PFSK-1 (cell line): ENCODE results near the gene CEMIP.

Experiments used
- FOXP2 ChIP-seq: optimal IDR thresholded peaks from 2 replicates; pipeline ENCODE3; 2011; ENCODE audit warnings: borderline replicate concordance, control low read depth, inconsistent platforms; ENCODE audit not compliant: insufficient read depth; ENCODE audit errors: extremely low read length, extremely low read depth
- POLR2AphosphoS5 ChIP-seq: IDR thresholded peaks from 2 replicates; pipeline ENCODE4 v1.6.1; 2012; ENCODE audit warnings: low read depth, mild to moderate bottlenecking, control low read depth, low read length, moderate library complexity
- SIN3A ChIP-seq: IDR thresholded peaks from 2 replicates; pipeline ENCODE4 v1.6.1; 2012; ENCODE audit warnings: mild to moderate bottlenecking, low read length, moderate library complexity, borderline replicate concordance; ENCODE audit not compliant: insufficient read depth
- TAF1 ChIP-seq: IDR thresholded peaks from 2 replicates; pipeline ENCODE4 v1.6.1; 2012; ENCODE audit warnings: low read length, control low read depth, borderline replicate concordance; ENCODE audit not compliant: insufficient read depth
- TF ChIP-seq, protein P1 (sequence below), 2 experiments: IDR thresholded peaks; 2 replicates each; pipeline versions ENCODE4 v1.6.1 to v1.8.0; 2011 to 2012; ENCODE audit warnings: low read depth in 2 of 2, low read length in 2 of 2, control low read depth in 1 of 2, inconsistent platforms in 1 of 2, mild to moderate bottlenecking in 1 of 2, moderate library complexity in 1 of 2; ENCODE audit not compliant: insufficient read depth in 1 of 2

Gene CEMIP

DNA sequence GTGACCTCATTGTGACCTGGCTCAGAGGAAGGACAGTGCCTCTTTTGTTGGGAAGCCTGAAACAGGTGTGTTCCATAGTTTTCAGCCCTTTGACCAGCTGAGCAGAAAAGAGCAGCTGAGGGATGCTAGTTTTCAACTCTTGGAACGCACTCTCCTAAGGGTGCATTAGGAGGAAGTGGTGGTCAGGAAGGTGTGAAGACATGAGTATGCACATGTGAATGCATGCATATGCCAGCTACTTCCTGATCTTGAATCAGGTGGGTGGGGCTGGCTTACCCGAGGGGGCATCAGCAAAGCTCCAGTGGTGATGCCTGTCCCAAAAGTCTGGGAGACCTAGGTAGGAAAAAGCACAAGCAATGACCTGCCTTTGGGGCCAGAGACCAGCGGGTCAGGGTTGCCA, 23.3 kb upstream of the CEMIP start:
- TF ChIP-seq TAF1 (no peak), FOXP2 (no peak), SIN3A (no peak), POLR2AphosphoS5 (no peak)
- TF ChIP-seq, protein P1, sequence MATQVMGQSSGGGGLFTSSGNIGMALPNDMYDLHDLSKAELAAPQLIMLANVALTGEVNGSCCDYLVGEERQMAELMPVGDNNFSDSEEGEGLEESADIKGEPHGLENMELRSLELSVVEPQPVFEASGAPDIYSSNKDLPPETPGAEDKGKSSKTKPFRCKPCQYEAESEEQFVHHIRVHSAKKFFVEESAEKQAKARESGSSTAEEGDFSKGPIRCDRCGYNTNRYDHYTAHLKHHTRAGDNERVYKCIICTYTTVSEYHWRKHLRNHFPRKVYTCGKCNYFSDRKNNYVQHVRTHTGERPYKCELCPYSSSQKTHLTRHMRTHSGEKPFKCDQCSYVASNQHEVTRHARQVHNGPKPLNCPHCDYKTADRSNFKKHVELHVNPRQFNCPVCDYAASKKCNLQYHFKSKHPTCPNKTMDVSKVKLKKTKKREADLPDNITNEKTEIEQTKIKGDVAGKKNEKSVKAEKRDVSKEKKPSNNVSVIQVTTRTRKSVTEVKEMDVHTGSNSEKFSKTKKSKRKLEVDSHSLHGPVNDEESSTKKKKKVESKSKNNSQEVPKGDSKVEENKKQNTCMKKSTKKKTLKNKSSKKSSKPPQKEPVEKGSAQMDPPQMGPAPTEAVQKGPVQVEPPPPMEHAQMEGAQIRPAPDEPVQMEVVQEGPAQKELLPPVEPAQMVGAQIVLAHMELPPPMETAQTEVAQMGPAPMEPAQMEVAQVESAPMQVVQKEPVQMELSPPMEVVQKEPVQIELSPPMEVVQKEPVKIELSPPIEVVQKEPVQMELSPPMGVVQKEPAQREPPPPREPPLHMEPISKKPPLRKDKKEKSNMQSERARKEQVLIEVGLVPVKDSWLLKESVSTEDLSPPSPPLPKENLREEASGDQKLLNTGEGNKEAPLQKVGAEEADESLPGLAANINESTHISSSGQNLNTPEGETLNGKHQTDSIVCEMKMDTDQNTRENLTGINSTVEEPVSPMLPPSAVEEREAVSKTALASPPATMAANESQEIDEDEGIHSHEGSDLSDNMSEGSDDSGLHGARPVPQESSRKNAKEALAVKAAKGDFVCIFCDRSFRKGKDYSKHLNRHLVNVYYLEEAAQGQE (IDR thresholded peaks at IDR 0.05; ENCODE audit: insufficient read depth in 1 of 2, low read depth in 2 of 2, low read length in 2 of 2), result no peak

DNA sequence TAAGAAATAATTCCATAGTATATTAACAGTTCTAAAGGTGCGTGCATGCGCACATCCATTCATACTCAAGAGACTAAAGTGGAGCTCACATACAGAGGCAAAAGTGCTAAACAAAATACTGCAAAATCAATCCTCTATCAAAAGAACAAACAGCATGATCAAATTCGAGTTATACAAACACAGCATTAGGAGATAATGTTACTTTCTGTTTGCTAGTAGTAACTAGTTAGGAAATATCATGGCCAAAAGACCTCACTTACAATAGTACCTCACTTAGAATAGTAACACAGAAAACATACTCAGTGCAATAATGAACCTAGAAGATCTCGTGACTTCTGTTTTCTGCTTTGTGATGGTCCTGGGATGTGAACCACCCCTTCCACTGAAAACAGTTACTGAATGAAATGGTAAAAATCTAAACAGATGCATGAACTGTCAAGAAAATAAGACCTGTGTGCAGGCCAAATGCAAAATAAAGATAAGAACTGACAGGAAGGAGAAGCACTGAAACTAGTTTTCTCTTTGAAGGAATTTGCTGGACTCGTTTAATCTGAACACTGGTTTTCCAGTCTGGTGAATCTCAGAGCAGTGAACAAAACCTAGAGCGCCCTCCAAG, 20.9 kb upstream of the CEMIP start:
- TF ChIP-seq, protein P1 (IDR thresholded peaks at IDR 0.05; ENCODE audit: insufficient read depth in 1 of 2, low read depth in 2 of 2, low read length in 2 of 2), result no peak
- TF ChIP-seq SIN3A (no peak), TAF1 (no peak), POLR2AphosphoS5 (no peak), FOXP2 (no peak)

DNA sequence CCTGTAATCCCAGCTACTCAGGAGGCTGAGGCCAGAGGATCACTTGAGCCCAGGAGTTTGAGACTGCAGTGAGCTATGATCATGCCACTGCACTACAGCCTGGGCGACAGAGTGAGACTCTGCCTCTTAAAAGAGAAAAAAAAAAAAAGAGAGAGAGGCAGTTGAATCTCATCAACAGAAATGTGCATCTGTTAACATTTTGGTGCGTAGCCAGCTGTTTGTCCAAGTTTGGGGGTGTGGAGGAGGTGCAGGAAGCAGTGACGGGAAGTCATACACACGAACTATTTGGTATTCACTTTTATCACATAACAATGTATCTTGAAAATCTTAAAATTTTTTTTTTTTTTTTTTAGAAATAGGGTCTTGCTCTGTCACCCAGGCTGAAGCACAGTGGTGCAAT, 18.2 kb upstream of the CEMIP start:
- TF ChIP-seq TAF1 (no peak), SIN3A (no peak), FOXP2 (no peak), POLR2AphosphoS5 (no peak)
- TF ChIP-seq, protein P1 (IDR thresholded peaks at IDR 0.05; ENCODE audit: insufficient read depth in 1 of 2, low read depth in 2 of 2, low read length in 2 of 2), result no peak

DNA sequence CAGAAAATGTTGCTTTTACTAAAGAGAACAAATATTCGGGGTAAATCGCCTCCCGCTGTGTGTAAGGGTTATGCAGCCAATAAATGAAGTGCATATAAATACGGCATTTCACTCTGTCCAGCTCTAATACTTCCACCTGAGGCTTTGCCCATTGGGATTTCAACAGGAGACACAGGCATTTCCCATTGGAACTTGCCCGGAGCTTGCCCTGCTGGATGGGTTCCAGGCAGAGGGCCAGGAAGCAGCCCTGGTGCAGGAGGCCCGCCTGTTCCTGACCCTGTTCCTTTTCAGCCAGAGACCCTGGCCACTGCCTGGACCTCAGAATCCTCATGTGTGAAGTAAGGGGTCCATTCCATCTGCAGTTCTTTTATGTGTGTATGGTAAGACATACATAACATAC, 17.4 kb upstream of the CEMIP start:
- TF ChIP-seq FOXP2, result no peak
- no peak for TF ChIP-seq TAF1
- TF ChIP-seq SIN3A, result no peak
- TF ChIP-seq, protein P1 (IDR thresholded peaks at IDR 0.05; ENCODE audit: insufficient read depth in 1 of 2, low read depth in 2 of 2, low read length in 2 of 2), result no peak
- TF ChIP-seq POLR2AphosphoS5, result no peak
